ENCODE measurements around the gene DEFB112.

Gene DEFB112, protein sequence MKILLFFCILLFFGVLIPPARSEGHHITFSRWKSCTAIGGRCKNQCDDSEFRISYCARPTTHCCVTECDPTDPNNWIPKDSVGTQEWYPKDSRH

DNA sequence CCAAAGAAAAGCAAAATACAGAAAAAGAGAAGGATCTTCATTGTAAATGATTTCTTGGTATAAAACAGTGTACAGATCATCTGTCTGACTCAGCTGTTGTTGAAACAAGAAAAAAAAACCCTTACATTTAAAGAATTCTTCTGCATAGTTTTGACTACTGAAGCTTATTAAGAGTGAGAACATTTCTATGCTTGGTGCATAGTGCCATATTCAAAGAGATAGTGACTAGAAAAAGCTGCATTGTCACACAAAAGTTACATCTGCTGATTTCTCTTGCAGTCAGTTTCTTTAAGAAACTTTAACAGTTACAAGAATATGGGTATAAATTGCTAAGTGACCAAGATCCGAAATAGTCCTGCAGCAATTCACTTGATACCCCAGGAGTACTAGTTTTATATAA lies at the start of gene DEFB112:
Gene DEFB112 (minus strand): TSS at position 101 of the 400 bp plus-strand sequence. CDS start 60 bp downstream, at position 41.
- no peak within 1 kb of the TSS for H3K4me3 ChIP-seq (replicated peaks in 1 of 2; ENCODE audit: low read depth in 2 of 2, low read length in 2 of 2)
- TF ChIP-seq, protein P1, sequence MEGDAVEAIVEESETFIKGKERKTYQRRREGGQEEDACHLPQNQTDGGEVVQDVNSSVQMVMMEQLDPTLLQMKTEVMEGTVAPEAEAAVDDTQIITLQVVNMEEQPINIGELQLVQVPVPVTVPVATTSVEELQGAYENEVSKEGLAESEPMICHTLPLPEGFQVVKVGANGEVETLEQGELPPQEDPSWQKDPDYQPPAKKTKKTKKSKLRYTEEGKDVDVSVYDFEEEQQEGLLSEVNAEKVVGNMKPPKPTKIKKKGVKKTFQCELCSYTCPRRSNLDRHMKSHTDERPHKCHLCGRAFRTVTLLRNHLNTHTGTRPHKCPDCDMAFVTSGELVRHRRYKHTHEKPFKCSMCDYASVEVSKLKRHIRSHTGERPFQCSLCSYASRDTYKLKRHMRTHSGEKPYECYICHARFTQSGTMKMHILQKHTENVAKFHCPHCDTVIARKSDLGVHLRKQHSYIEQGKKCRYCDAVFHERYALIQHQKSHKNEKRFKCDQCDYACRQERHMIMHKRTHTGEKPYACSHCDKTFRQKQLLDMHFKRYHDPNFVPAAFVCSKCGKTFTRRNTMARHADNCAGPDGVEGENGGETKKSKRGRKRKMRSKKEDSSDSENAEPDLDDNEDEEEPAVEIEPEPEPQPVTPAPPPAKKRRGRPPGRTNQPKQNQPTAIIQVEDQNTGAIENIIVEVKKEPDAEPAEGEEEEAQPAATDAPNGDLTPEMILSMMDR (IDR thresholded peaks at IDR 0.05; ENCODE audit: low read depth, low read length): no peak
- DNase-seq (ENCODE audit: low read depth in 2 of 2): no peak

DNA sequence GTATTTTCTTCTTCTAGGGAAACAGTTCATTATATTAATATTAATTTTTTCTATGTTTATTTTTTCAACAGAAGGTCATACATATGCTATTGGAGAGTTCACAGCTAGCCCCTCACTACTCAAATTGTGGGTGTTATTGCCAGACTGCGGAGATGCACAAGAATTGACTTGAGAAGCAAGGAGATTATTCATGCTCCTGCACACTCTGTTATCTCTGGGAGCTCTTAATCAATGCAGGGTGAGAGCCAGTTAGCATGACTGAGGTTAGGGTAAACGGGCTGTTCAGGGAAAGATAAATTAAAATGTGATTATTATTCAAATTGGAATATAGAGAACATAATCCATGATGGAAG lies 48.9 kb upstream of the DEFB112 start:
- TF ChIP-seq, protein P1 (IDR thresholded peaks at IDR 0.05; ENCODE audit: low read depth, low read length): no peak
- H3K4me3 ChIP-seq (replicated peaks in 1 of 2; ENCODE audit: low read depth in 2 of 2, low read length in 2 of 2): no peak overlapping the region
- DNase-seq (ENCODE audit: low read depth in 2 of 2): no peak

DNA sequence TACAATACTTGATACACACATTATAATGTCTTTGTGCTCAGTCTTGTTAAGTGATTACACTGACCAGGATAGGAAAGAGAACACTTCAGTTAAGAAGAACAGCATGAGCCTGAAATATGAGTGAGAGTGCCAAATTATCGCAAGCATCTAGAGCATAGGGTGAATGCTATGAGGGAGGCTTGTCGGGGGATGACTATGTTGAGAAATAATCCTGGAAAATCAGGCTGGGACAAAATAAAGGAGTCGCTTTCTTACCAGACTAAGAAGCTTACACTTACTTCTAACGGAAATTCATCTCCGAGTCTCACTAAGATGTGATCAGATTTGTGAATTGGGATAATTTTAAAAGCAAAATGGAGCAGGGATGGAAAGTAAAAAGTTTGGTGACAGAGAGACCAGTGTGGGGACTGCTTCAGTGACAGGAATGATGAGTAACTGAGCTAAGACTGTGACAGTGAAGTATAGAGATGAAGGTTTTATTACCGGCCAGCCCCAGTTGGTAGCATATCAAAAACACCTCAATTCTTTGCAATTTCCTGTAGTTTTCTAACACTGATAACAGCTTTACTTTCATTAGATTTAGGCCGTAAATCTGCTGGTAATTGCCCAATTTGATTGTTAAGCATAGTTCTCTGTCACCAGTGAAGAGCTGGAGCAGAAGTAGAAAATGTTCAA lies 48.4 kb upstream of the DEFB112 start:
- no peak for DNase-seq (ENCODE audit: low read depth in 2 of 2)
- TF ChIP-seq, protein P1 (IDR thresholded peaks at IDR 0.05; ENCODE audit: low read depth, low read length): no peak
- H3K4me3 ChIP-seq (replicated peaks in 1 of 2; ENCODE audit: low read depth in 2 of 2, low read length in 2 of 2): no peak overlapping the region

DNA sequence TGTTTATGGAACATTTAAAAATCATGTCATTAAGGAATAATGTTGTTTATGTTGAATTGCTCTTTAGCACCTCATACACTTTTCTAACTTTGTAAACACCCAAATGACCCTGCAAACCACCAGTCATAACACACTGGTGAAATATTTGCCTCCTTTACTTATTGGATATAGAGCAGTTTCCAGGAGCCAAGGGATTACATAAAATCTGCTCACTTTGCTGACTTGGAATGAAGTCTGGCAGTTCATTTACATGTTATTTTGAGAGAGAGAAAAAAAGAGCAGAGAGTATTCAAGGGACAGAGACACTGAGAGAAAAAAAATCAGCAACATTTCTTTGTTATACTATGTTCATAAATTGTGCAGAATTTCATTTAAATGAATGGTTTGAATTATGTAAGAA lies 46.6 kb upstream of the DEFB112 start:
- no peak overlapping the region for H3K4me3 ChIP-seq (replicated peaks in 1 of 2; ENCODE audit: low read depth in 2 of 2, low read length in 2 of 2)
- TF ChIP-seq, protein P1 (IDR thresholded peaks at IDR 0.05; ENCODE audit: low read depth, low read length): no peak
- DNase-seq (ENCODE audit: low read depth in 2 of 2): no peak

DNA sequence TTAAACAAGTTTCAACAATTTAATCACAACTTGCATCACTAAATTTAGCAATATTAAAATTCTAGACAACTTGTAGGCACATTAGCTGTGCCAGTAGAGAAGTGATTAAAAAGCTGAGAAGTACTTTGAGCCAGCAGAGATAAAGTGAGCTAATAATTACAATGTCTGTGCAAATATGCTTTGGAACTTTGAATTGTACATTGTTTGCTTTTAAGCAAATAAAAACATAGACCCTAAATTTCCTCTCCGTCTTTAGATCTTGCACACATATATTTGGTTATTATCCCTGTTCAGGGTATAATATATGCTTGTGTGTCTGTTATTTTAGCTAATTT lies 44.2 kb upstream of the DEFB112 start:
- DNase-seq (ENCODE audit: low read depth in 2 of 2): no peak
- TF ChIP-seq, protein P1 (IDR thresholded peaks at IDR 0.05; ENCODE audit: low read depth, low read length): no peak
- H3K4me3 ChIP-seq (replicated peaks in 1 of 2; ENCODE audit: low read depth in 2 of 2, low read length in 2 of 2): no peak overlapping the region

DNA sequence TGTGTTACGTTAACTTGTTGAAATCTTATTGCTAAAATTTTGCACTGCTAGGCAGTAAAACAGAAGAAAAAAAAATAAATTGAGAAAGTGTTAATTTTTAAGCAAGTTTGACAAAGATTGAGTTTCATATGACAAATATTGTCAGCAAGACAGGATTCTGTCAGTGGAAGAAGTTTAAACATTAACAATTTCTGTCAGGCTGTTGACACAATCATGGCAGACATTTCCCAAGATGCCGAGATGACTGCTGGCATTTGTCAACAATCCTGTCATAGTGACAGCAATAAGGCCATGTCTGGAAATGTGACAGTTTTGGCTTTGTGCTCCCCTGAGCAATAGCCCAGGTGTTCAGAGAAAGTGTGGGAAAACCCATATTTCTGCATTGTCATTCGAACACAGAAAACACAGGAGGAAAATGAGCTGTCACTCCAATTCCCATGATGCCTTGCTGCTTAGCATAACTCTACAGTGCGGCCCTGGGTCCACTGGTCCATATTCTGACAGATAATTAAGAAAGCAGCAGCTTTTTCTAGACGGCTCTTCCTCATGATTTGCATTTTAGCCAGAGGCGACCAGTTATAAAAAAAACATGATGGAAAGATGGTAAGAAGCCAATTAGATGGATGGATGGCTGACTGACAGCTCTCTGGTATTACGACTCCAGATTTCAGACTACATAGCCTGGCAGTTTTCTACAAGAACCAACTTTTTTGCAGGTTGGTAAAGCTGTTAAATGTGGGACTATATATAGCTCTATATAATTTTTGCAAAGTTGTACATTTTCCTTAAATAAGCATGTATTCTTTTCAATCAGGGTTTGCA lies 43.6 kb upstream of the DEFB112 start:
- TF ChIP-seq, protein P1 (IDR thresholded peaks at IDR 0.05; ENCODE audit: low read depth, low read length): no peak
- H3K4me3 ChIP-seq (replicated peaks in 1 of 2; ENCODE audit: low read depth in 2 of 2, low read length in 2 of 2): no peak overlapping the region
- DNase-seq (ENCODE audit: low read depth in 2 of 2): no peak
